ENCODE measurements around the gene FMN1. TPM values are rescaled to one million over a fixed set of nuclear protein-coding genes. Genes with fewer than 3 reads are reported as not detected.

FMN1 gene
- total and polyA plus RNA-seq, 10 of the 15 experiments (the other 5 are each of a cell fraction or from before 2014, with no cell fraction given), result 0.05 to 0.16 (median 0.08) TPM; not detected in 4

GRCh38 chr15:33104212-33104611, 90.3 kb downstream of the FMN1 start:
- WGBS (ENCODE audit: insufficient coverage, insufficient replicate concordance, low lambda C conversion rate, missing lambda C conversion rate), result 0% methylated on average over 2 of the region's 2 CpGs
- Histone ChIP-seq H3K27ac (ENCODE audit: control insufficient read depth, insufficient read depth) (no peak overlapping the region), H4K20me1 (ENCODE audit: control insufficient read depth, insufficient read depth) (no peaks in the 10 kb centered on the region), H3K27me3 (replicated peaks in 1 of 2; ENCODE audit: control insufficient read depth in 2 of 2, insufficient read depth in 2 of 2, low read length in 1 of 2) (no peaks in the 10 kb centered on the region), H3K4me2 (ENCODE audit: control insufficient read depth, insufficient read depth) (no peak overlapping the region), H3K9me3 (replicated peaks; ENCODE audit: control insufficient read depth, insufficient read depth, low read length) (no peaks in the 10 kb centered on the region), H3K4me3 (no peak overlapping the region), H3K36me3 (ENCODE audit: control insufficient read depth in 2 of 2, insufficient read depth in 2 of 2, low read length in 1 of 2) (no peaks in the 10 kb centered on the region), H3K9ac (ENCODE audit: control insufficient read depth, insufficient read depth, low read length) (no peak overlapping the region), H3K79me2 (ENCODE audit: control insufficient read depth, insufficient read depth, low read length) (no peaks in the 10 kb centered on the region), H2AFZ (ENCODE audit: control insufficient read depth, low read depth, low read length) (no peak overlapping the region), H3K4me1 (ENCODE audit: control insufficient read depth, insufficient read depth, low read length) (no peaks in the 10 kb centered on the region)
- POLR2A ChIA-PET, result no interaction called here
- in situ Hi-C loops (cut with MboI) (no loop called here), intact Hi-C loops (cut with micrococcal nuclease; ENCODE audit: unreplicated experiment) (no loop called here)
- no peak for DNase-seq (ENCODE audit: low read depth, low spot score)
- CTCF ChIA-PET, result interaction anchor here (1.3 kb wide), 1 partner anchor 28 kb away, joined by 6 read pairs; no protein-coding TSS in a partner anchor
- TF ChIP-seq NR2C2 (IDR thresholded peaks at IDR 0.05; ENCODE audit: borderline replicate concordance, control insufficient read depth, insufficient read length, low read depth) (no peak), MYB (IDR thresholded peaks at IDR 0.05; ENCODE audit: borderline replicate concordance, low read depth, low read length) (no peak), SMARCA5 (IDR thresholded peaks at IDR 0.05) (no peak), SPI1 (IDR thresholded peaks at IDR 0.05; ENCODE audit: borderline replicate concordance, insufficient read depth, low read depth, low read length) (no peak), CBX3 (IDR thresholded peaks at IDR 0.05; ENCODE audit: borderline replicate concordance, low read depth) (no peak), RELA (IDR thresholded peaks at IDR 0.05; ENCODE audit: borderline replicate concordance, partially characterized antibody) (no peak), GATAD2B (conservative IDR thresholded peaks at IDR 0.05; ENCODE audit: low read depth) (no peak)
- SMC1A ChIA-PET (ENCODE audit: uncharacterized antibody, unreplicated experiment), result no interaction called here
- RAD21 ChIA-PET (ENCODE audit: unreplicated experiment), result no interaction called here
- ATAC-seq, result no peak
- no TSS peak for BruUV-seq (replicated peaks)
- no peak for FAIRE-seq

DNA sequence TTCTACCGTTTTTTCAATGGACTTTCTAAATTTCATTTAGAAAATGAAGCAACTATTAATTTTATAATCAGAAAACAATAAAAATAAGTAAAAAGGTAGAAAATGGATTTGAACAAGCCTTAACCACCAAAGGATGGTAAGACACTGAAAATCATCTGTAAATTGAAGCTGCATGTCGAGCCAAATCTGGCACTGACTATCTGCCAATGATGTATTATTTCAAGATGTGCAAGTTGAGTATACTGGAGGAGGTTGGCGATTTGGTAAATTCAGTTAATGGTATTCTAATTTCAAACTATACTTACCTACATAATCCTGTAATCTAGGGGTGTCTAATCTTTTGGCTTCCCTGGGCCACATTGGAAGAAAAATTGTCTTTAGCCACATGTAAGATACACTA, 93.5 kb downstream of the FMN1 start:
- no peaks in the 10 kb centered on the region for H4K20me1 ChIP-seq (ENCODE audit: control insufficient read depth, insufficient read depth)
- no peak for DNase-seq (ENCODE audit: low read depth, low spot score)
- no peak overlapping the region for H3K27ac ChIP-seq (ENCODE audit: control insufficient read depth, insufficient read depth)
- no peaks in the 10 kb centered on the region for H3K36me3 ChIP-seq (ENCODE audit: control insufficient read depth in 2 of 2, insufficient read depth in 2 of 2, low read length in 1 of 2)
- H3K9ac ChIP-seq (ENCODE audit: control insufficient read depth, insufficient read depth, low read length), result no peak overlapping the region
- H3K79me2 ChIP-seq (ENCODE audit: control insufficient read depth, insufficient read depth, low read length), result no peaks in the 10 kb centered on the region
- H3K4me3 ChIP-seq, result no peak overlapping the region
- no peak for ATAC-seq
- ChIA-PET RAD21 (ENCODE audit: unreplicated experiment) (no interaction called here), POLR2A (no interaction called here), SMC1A (ENCODE audit: uncharacterized antibody, unreplicated experiment) (no interaction called here), CTCF (no interaction called here)
- intact Hi-C loops (cut with micrococcal nuclease; ENCODE audit: unreplicated experiment), result no loop called here
- WGBS (ENCODE audit: insufficient coverage, insufficient replicate concordance, low lambda C conversion rate, missing lambda C conversion rate), result 9% methylated on average over 3 of the region's 3 CpGs
- no peak overlapping the region for H3K4me2 ChIP-seq (ENCODE audit: control insufficient read depth, insufficient read depth)
- H3K27me3 ChIP-seq (replicated peaks in 1 of 2; ENCODE audit: control insufficient read depth in 2 of 2, insufficient read depth in 2 of 2, low read length in 1 of 2), result no peaks in the 10 kb centered on the region; a peak in 1 of 4 replicates
- no TSS peak for BruUV-seq (replicated peaks)
- H2AFZ ChIP-seq (ENCODE audit: control insufficient read depth, low read depth, low read length), result no peak overlapping the region
- no peaks in the 10 kb centered on the region for H3K4me1 ChIP-seq (ENCODE audit: control insufficient read depth, insufficient read depth, low read length)
- in situ Hi-C loops (cut with MboI), result no loop called here
- no peaks in the 10 kb centered on the region for H3K9me3 ChIP-seq (replicated peaks; ENCODE audit: control insufficient read depth, insufficient read depth, low read length)
- FAIRE-seq, result no peak
- no peak for TF ChIP-seq RELA (IDR thresholded peaks at IDR 0.05; ENCODE audit: borderline replicate concordance, partially characterized antibody)
- no peak for TF ChIP-seq ZNF384 (IDR thresholded peaks at IDR 0.05; ENCODE audit: borderline replicate concordance, low read depth, low read length)
- no peak for TF ChIP-seq TAF1 (IDR thresholded peaks at IDR 0.05; ENCODE audit: borderline replicate concordance, low read depth, low read length)
- no peak for TF ChIP-seq CBX3 (IDR thresholded peaks at IDR 0.05; ENCODE audit: borderline replicate concordance, low read depth)
- TF ChIP-seq SMAD5 (IDR thresholded peaks at IDR 0.05; ENCODE audit: low read depth), result no peak
- no peak for TF ChIP-seq DPF2 (IDR thresholded peaks at IDR 0.05)
- TF ChIP-seq, protein P1, sequence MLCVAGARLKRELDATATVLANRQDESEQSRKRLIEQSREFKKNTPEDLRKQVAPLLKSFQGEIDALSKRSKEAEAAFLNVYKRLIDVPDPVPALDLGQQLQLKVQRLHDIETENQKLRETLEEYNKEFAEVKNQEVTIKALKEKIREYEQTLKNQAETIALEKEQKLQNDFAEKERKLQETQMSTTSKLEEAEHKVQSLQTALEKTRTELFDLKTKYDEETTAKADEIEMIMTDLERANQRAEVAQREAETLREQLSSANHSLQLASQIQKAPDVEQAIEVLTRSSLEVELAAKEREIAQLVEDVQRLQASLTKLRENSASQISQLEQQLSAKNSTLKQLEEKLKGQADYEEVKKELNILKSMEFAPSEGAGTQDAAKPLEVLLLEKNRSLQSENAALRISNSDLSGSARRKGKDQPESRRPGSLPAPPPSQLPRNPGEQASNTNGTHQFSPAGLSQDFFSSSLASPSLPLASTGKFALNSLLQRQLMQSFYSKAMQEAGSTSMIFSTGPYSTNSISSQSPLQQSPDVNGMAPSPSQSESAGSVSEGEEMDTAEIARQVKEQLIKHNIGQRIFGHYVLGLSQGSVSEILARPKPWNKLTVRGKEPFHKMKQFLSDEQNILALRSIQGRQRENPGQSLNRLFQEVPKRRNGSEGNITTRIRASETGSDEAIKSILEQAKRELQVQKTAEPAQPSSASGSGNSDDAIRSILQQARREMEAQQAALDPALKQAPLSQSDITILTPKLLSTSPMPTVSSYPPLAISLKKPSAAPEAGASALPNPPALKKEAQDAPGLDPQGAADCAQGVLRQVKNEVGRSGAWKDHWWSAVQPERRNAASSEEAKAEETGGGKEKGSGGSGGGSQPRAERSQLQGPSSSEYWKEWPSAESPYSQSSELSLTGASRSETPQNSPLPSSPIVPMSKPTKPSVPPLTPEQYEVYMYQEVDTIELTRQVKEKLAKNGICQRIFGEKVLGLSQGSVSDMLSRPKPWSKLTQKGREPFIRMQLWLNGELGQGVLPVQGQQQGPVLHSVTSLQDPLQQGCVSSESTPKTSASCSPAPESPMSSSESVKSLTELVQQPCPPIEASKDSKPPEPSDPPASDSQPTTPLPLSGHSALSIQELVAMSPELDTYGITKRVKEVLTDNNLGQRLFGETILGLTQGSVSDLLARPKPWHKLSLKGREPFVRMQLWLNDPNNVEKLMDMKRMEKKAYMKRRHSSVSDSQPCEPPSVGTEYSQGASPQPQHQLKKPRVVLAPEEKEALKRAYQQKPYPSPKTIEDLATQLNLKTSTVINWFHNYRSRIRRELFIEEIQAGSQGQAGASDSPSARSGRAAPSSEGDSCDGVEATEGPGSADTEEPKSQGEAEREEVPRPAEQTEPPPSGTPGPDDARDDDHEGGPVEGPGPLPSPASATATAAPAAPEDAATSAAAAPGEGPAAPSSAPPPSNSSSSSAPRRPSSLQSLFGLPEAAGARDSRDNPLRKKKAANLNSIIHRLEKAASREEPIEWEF (IDR thresholded peaks at IDR 0.05; ENCODE audit: insufficient replicate concordance, low read depth, low read length), result no peak
- TF ChIP-seq CHD2 (IDR thresholded peaks at IDR 0.05; ENCODE audit: borderline replicate concordance, low read depth, low read length), result no peak
- no peak for TF ChIP-seq TCF3 (IDR thresholded peaks at IDR 0.05; ENCODE audit: borderline replicate concordance, insufficient read depth, low read depth, low read length)

All from GM12878 (cell line).